HG02885 (cell line): ENCODE data around the gene HTR1D.

Experiments
- ATAC-seq: cut with Tn5 transposase; IDR thresholded peaks from one replicate; pipeline ENCODE4 v1.9.1; 2021; ENCODE audit warnings: mild to moderate bottlenecking; ENCODE audit not compliant: unreplicated experiment, poor library complexity

Gene HTR1D

GRCh38 chr1:23156940-23157339 lies 60.4 kb downstream of the HTR1D start:
- ATAC-seq, result no peak

- no peak for ATAC-seq
Measured at GRCh38 chr1:23152966-23153684, 64.2 kb downstream of the HTR1D start.

GRCh38 chr1:23150742-23151141 lies 66.6 kb downstream of the HTR1D start:
- ATAC-seq, result no peak

GRCh38 chr1:23150125-23150524 lies 67.2 kb downstream of the HTR1D start:
- no peak for ATAC-seq

- ATAC-seq, result no peak
Measured at GRCh38 chr1:23149114-23149513, 68.2 kb downstream of the HTR1D start.

GRCh38 chr1:23148084-23148483 lies 69.2 kb downstream of the HTR1D start:
- no peak for ATAC-seq
